CD4-positive, alpha-beta T cell treated with Interferon alpha-2 for 1 hour (primary cell): ENCODE measurements around the gene NT5C1A.

Source experiments
- DNase-seq, 2 donors: peaks; one replicate each; pipeline ENCODE4 v3.0.0-alpha.2; 2020 to 2022

Gene NT5C1A

DNA sequence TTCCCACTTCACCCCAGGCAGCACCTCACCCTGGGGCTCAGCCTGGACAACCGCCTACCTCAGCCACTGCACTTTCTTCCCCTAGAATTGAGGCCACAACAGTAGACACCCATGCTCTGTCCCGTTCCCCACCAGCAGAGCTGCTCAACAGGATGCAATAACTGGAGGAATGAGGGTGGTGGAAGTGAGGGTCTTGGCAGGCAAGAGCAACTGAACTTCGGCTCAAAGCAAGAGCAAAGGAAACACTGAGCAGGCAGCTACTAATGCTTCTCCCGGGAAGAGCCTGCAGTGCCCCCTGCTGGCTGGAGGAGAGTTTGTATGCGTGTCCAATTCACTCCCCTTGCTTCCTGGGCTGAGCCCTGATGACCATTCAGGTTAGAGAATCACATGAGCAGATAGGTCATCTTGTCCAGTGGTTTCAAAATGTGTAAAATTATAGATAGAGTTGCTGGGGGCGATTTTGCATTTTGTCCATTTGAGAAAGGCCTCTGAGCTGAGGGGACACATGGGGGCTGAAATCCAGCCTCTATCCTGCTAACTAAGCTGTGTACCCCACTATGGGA is 13.9 kb downstream of the NT5C1A start:
- DNase-seq: peak; percentile 59 to 69

DNA sequence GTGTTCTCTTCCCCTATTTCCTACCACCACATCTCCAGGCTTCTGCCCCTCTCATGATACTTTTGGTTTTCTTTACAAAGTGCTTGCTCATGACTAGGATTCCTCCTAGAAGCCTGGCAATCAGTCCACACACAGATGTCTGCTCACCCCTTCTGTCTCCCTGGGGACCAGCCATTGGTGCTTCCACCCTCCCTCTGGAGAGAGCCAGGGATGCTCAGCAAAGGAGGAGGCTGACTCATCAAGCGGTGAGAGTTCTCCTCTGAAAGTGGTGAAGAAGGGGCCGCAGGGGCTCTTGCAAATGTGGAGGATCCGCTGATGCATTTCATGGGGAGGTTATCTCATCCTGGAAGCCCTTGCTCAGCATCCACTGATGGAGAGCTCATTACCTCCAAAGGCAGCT is 14.5 kb downstream of the NT5C1A start:
- no peak for DNase-seq

DNA sequence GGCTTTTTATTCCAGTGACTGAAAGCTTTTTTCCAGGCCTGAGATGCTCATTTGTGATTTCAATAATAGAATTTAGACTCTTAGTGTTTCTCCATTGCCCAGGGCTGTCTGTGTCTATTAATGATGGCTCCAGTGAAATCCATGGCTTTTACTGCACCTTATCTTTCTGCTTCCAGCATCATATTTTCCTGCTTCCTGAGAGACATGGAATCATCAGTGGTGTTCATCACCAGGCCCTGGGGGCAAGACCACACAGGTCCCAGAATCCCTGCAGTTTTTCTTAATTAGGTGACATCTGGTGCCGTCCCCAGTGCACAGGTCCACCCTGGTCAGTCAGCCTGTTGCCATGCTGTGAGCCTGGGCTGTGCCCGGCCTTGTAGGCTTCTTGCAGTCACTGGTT is 15.5 kb downstream of the NT5C1A start:
- DNase-seq: no peak

DNA sequence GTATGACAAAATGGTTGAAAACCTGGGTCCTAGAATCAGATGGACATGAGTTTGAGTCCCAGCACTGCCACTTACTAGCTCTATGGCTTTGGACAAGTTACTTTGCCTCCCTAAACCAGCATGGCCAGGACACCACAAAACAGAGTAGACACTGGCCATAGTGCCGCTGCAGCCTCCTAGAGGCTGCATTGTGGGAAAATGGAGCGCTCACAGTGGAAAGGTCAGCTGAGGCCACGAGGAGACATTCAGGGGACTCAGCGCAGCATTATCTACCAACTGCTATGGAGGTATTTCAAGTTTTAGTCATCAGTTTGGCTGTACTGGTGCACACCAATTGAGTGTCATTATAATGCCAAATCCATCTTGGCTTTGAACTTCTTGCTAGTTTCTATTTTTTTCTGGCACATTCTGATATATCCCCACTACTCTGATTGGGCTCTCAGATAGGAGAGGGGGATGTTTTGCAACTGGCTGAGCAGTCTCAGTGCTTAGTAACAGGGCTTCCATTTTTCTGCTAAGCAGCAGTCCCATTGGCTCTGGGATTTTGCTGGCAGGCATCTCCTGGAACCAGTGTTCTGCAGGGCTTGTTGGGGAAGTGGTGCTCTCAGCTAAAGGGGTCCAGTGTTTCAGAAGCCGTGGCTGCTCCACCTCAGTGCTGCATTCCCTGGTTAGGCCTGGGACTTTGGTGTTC is 16.2 kb downstream of the NT5C1A start:
- no peak for DNase-seq

DNA sequence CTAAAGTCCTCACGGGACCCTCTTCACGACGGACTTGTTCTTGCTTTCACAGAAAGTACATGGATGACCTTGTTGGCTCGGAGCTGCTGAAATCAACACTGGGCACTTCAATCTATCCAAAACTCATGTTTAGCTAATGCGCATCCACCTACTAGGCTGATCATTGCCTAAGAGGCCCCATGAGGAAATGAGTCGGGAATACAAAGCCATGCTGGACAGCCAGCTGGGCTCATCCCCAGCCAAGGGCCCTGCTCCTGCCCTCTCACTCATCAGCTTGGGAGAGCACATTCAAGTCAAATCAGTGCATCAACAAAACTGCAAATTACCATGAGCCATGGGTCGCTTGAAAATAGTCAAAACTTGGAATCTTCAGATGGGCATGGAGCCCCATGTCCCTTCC is 17.6 kb downstream of the NT5C1A start:
- DNase-seq: no peak

DNA sequence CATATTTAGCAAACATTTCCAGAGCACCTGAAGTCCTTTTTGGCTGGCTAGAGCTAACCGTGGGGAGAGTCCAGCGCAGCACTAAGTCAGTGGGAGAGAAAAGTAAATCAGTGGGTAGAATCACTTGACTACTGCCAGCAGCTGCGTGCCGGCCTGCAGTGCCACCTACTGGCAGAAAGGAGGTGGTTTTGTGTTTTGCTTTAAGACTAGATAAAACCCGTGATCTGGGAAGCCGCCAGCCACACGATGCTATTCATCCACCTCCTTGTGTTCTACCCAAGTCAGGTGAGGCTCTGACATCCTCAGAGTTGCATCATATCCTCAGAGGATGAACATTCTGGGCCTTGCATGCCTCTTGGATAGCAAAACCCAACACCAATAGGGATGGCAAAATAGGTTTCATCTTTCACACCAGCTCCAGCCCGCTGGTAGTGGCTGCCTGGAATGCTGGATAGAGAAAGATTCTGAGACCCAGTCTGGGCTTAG is 18.3 kb downstream of the NT5C1A start:
- peak; percentile 69 to 75 for DNase-seq

DNA sequence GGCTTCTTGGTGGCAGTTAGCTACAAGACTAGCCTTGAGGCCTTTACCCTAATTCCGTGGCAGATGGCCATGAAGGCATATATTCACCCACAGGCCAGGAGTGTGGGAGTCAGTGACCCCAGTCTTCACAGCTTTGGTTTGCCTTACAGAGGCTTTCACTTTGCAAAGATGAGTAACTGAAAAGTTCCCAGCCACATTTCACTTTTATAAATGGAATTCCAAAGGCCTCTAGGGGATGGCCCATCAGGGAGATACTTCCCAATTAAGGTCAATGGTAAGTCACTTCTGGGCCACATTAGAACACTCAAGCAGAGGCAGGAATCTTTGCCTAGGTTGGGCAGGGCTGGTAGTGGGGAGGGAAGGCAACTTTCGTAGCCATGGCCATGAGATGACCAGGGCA is 19.4 kb downstream of the NT5C1A start:
- no peak for DNase-seq

DNA sequence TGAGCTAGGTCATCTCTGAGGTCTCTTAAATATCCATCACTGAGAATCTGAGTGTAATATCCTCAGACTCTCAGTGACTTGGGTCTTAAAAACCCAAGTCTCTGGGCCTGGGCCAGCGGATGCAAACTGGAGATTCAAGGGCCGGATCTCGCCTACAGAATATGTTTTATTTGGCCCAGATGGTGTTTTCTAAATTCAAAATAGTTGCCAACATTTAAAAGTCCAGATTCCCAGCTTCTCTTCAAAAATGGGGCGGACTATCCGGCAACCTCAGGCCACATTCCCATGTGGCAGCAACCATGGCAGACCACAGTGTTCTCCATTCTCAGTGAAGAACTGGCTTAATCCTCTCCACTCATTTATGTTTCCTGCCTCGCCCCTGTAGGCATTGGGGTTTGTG is 19.8 kb downstream of the NT5C1A start:
- DNase-seq: no peak

DNA sequence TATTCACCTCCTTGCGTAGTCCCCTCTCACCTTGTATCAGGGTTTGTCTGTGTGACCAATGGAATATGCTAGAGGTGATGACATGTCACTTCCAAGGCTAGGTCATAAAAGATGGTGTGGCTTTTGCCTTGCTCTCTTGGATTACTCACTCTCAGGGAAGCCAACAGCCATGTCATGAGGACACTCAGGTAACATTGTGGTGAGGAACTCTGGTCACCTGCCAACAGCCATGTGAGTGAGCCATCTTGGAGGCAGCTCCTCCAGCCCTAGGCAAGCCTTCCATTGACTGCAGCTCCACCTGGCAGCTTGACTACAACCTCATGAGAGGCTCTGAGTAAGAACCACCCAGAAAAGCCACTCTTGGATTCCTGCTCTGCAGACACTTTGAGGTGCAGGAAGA is 21.5 kb downstream of the NT5C1A start:
- no peak for DNase-seq

DNA sequence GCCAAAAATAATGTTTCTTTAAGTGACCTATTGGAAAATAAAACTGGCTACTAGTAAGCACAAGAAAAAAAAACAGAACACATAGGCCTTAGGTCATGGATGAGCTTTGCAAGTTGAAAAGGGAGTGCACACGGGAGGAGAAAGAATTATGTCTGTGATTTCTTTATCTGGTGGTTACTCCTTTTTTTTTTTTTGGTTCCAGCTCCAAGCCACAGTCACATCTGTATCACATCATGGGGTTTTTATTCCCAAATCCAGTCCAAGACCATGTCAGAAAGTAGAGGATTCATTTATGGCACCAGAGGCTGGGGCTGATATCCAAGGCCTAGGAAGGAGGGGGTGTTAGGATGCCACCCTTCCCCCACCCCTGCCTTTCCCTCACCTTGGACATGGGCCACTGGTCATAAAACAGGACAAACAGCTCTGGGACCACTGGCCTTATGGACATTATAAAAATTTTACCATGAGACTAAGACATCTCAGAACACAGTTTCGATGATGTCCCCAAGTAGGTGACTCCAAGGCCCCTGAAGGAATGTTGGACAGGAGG is 22.2 kb downstream of the NT5C1A start:
- no peak for DNase-seq

DNA sequence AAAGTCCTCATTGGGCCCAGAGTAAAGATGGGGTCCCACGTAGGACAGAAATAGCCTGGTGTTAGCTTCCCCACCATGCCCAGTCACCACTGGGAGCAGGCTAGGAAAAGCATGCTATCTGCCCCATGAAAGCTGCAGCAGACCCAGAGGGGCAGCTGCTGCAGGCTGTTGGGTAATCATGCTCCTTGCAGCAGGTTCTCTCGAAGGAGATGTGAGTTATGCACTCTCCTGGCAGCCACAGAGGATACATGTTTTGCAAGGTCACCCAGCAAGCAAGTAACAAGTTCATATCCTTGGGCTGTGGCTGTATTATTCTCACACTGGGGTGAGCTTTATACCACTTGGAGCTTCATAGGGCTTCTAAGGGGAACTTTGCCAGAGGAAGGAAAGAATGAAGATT is 23.4 kb downstream of the NT5C1A start:
- DNase-seq: no peak

DNA sequence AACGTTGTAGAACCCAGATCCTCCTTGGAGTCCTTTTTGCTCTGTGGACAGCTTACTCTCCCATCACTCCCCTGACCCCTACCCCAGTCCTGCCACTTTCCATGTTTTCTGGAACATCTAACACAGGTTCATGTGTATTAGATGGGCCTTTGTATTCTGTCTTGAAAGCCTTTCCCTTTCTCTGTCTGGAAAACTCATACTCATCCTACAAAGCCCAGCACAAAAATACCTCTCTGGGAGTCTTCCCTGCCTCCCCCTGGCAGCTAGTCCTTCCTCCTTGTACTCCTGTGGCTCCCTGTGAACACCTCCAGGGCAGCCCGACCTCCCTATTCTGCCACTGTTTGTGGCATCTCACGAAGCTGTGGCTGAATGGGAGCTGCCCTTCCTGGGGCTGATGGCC is 24.7 kb downstream of the NT5C1A start:
- no peak for DNase-seq

DNA sequence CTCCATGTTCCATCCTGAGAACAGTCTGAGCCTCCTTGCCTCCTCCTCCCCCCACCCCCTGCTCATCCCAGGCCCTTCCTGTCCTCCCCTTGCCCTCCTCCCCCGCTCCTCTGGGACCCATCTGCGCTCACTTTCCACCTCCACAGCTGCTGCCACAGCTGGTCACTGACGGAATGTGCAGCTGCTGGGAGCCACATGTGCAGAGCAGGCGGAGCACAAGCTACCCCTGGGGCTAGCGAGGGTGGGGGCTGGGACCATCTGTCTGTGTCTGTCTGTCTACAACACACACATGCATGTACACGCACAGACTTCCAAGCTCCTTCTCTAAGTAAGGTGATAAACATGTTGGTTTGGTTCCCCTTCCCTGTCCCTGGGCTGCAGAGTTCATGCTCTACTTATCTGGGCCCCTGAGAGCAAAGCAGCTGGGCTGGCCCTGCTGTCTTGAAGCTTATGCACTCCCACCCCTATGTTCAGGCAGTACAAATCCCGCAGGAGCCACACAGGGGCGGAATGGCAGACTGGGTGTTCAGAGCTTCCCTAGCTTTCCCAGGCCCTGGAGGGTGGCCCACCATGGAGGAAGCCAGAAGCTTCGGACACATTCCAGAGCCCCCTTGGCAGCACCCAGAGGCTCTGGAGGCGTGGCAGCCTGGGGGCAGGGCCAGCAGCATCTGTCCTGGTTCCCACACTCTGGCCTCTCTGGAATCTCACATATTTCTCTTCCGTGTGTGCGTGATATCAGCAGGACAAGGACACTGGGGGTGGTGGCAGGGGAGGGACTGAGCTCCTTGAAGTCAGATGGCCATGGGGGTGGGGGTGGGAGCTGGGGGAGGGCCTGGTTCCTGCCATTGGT is 25.4 kb downstream of the NT5C1A start:
- no peak for DNase-seq

DNA sequence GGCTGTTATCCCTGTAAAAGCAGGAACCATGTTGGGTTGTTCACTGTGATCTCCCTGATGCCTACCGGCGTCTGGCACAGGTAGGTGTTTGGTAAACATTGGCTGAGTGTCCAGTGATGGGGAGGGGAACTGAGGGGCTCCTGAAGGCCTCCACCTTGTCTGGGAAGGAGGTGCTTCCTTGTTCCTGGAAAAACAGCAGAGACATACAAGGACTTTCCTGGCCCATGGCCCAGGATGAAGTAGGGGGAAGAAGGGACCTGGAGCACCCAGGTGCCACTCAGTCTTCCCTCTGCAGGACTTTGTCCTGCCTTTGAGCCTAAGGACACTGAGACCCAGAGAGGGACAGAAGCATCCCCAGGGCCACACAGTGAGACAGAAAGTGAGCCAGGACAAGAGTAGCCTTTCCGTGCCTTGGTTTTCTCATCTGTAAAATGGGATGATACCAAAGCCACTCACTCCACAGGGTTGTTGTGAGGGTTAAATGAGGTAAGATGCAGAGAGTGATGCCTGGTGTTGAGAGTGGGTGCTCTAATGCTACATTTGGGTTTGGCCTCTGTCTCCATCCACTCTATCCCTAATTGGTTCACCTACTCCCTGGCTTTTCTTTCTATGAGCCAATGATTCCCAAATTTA is 26.4 kb downstream of the NT5C1A start:
- no peak for DNase-seq

DNA sequence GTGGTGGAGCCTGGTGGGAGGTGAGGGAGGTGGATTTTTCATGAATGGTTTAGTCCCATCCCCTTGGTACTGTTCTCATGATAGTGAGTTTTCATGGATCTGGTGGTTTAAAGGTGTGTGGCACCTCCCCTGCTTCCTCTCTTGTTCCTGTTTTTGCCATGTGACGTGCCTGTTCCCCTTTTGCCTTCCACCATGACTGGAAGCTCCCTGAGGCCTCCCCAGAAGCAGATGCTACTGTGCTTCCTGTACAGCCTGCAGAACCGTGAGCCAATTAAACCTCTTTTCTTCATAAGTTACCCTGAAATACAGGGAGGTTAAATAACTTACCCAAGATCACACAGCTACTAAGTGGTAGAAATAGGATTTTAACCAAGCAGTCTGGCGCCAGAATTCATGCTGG is 28.2 kb downstream of the NT5C1A start:
- DNase-seq: no peak

DNA sequence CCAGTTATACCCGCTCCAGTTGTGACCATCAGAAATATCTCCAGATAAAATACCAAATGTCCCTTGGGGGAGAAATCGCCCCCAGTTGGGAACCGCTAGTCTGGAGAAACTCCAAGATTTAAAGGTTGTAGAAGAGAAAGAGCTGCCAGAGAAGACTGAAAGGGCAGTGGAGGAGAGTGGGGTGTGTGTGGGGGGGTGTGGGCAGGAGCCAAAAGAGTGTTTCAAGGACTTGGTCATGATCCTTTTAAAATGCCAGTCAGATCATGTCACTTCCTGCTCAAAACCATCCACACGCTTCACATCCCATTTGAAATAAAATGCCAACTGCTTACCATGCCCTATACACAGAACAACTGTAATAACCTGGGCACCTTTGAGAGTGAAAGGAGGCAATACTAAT is 29.1 kb downstream of the NT5C1A start:
- no peak for DNase-seq

DNA sequence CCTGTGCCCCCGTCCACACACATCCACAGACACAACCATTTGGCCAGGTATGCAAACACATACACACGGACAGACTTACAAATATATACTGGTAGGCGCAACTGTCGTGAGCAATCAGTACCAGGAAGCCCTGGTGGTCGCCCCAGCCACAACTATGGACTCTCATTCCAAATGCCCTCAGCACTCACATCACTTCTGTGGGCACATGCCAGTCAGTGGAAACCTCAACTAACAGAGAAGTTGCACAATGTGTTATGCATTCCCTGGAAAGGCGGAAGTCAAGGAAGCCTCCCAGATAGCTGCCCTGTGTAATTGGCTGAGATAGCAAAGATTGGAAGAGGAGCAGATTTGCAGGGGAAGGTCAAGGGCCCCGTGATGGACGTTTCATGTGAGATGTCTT is 31.0 kb downstream of the NT5C1A start:
- no peak for DNase-seq

DNA sequence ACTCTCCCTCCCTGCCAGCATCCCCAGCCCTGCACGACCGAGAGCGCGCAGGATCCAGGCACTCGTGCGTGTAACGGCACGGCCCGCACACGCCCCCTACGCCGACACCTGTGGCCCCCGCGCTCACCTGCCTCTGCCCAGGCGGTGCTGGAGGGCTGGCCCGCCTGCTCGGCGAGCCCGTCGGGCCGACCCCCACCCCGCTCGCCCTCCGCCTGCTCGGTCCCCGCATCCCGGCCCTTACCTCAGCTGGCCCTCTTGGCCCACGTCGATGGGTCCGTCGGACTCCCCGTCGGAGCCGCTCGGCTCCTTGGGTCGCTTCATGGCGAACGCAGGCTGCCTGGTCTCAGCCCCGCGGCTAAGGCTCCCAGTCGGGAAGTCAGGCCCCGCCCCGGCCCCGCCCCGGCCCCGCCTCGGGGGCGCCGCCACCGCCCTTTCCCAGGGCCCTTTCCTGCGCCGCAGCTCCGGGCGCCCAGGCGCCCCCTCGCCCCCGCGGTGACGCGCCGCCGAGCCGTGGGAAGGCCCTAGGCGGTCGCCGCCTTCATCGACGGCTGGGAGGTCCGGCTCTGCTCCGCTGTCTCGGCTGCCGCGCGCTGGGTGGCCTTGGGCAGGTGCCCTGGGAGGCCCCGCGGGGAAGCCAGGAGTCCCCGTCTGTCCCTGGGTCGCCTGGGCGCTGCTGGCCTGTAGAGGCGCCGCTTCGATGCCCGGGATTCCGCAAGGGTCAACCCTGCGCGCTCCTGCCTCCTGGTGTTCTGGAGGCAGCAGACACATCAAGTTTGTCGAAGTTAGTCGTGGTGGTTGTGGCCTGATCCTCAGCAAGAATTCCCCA is 32.4 kb downstream of the NT5C1A start, which contains the start of gene HEYL:
HEYL (minus strand) TSS at position 339 of the 826 bp plus-strand sequence; CDS start at position 321, 18 bp downstream.
- peak; percentile 38 to 66 for DNase-seq

DNA sequence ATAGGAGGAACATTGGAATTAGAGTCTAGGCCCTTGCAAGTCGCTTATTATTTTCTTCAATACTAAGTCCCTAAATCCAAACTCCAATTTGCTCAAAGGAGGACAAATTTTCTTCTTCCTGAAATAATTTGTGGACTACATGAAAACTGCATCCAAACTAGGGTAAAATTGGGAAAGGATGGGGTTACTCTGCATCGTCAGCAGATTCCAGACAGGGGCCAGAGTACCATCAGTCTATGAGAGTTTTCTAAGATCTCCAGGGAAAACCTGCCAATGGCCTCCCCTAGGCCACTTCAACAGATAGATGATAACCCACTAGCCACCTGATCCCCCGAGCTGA is 33.0 kb downstream of the NT5C1A start:
- DNase-seq: no peak

DNA sequence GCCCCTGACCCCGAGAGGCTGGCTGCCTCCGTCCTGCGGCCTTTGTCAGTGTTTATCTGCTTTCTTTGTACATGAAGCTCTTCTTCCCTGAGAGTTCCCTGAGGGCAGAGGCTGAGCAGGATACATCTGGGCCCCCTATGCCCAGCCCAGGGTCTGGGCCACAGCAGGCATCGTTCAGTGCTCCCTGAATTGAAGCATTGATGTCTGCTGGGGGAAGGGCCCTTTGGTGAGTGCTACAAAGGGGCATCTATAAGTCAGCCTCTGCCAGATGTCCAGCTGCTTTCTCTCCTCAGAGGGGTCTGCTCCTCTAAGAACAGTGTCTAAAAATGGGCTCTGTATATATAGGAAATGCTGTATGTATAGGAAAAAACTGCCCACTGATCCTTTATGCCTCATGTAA is 34.5 kb downstream of the NT5C1A start:
- no peak for DNase-seq

DNA sequence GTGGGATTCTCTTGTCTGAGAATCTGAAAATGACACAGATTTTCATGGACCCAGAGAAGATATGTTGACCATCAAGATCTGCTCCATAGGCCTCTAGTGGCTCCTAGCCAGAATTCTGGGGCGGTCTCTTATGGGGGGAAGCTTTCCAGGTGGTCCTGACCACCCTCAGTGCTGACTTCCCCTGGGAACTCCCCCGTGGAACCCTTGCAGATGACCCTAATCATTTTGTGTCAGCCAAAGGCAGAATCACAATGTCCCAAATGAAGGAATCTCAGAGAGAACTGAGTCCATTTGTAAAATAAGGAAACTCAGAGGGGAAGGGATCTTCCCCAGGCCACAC is 36.1 kb downstream of the NT5C1A start:
- no peak for DNase-seq

DNA sequence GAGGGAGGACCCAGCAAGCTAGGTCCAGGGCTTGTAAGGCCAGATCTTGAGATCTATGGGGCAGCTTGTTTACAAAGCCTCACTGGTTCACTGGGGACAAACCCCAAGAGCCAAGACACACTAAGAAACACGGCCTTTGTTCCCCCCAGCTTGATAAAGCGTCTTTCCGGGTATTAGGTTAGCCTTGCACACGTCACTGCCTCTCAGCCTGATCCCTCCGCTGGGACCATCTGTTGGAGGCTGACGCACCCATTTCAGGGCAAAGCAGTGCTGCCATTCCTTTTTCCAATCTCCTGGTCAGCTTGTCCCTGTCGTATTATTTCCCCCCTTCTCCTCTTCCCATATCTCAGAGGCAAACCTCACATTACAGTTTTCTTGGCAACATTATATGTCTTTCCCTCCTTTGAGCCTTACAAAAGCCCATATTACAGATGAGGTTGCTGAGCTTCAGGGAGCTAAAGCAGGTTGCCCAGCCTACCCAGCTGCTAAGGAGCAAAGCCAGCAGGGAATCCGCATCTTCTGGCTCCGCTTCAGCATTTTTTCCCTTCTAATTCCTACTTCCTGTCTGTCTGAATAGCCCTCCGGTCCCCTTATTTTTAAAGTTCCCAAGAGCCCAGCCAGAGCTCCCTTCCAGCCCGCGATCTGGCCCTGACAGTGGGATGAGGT is 36.6 kb downstream of the NT5C1A start:
- DNase-seq: no peak
